HEK293 (cell line): ENCODE data around the gene A2ML1.

Experiments
- CTCF ChIA-PET: fragments of 350-600 bp; formaldehyde crosslinking; extraction: SDS; loops from one replicate; lab custom pipeline; 2021; ENCODE audit warnings: antibody characterized with exemption; lab: Yijun Ruan, JAX
- POLR2A ChIA-PET: fragments of 300-600 bp; formaldehyde crosslinking; extraction: SDS; loops from one replicate; lab custom pipeline; 2020; ENCODE audit warnings: antibody characterized with exemption, inconsistent platforms; lab: Yijun Ruan, JAX
- H3K27ac ChIP-seq: fragments of 200-500 bp; sonication (Bioruptor generic); 2 replicates; pipeline ENCODE4 v1.5.1; 2014; ENCODE audit warnings: low read depth, low read length, control low read depth, inconsistent platforms; ENCODE audit errors: extremely low read depth
- H3K36me3 ChIP-seq, 2 experiments: fragments of 200-500 bp in 1 of 2; sonication (Bioruptor generic) in 1 of 2; 1 replicate in 1 of 2; 2 replicates in 1 of 2; pipeline ENCODE4 v1.5.1; 2014 to 2017; ENCODE audit warnings: inconsistent platforms in 2 of 2, low read length in 2 of 2; ENCODE audit not compliant: control insufficient read depth in 2 of 2, insufficient read depth in 1 of 2
- H3K4me1 ChIP-seq: fragments of 200-500 bp; sonication (Bioruptor generic); 2 replicates; pipeline ENCODE4 v1.5.1; 2014; ENCODE audit warnings: mild to moderate bottlenecking, low read length, inconsistent platforms; ENCODE audit not compliant: control insufficient read depth, insufficient read depth
- H3K4me3 ChIP-seq: 2 replicates; pipeline ENCODE4 v1.5.1; 2011; ENCODE audit warnings: low read depth, mild to moderate bottlenecking, control low read depth, low read length, moderate library complexity
- H3K9me3 ChIP-seq: fragments of 200-500 bp; sonication (Bioruptor generic); 2 replicates; pipeline ENCODE4 v1.5.1; 2014; ENCODE audit warnings: low read depth, low read length, inconsistent platforms; ENCODE audit not compliant: control insufficient read depth, insufficient read depth
- GLI4 ChIP-seq: fragments of 450-650 bp; formaldehyde crosslinking; IDR thresholded peaks from 2 replicates; pipeline ENCODE4 v1.5.1; 2016; ENCODE audit warnings: missing biosample characterization, missing genetic modification characterization
- KLF1 ChIP-seq: fragments of 450-650 bp; formaldehyde crosslinking; IDR thresholded peaks from 2 replicates; pipeline ENCODE4 v1.5.1; 2016; ENCODE audit warnings: missing biosample characterization, missing genetic modification characterization
- ZNF175 ChIP-seq: fragments of 450-650 bp; formaldehyde crosslinking; IDR thresholded peaks from 2 replicates; pipeline ENCODE4 v1.5.1; 2016; ENCODE audit warnings: missing biosample characterization, missing genetic modification characterization
- ZNF19 ChIP-seq: fragments of 450-650 bp; formaldehyde crosslinking; IDR thresholded peaks from 2 replicates; pipeline ENCODE4; 2016; ENCODE audit warnings: missing biosample characterization, missing genetic modification characterization, low read depth
- ZNF248 ChIP-seq: fragments of 450-650 bp; formaldehyde crosslinking; IDR thresholded peaks from 2 replicates; pipeline ENCODE4 v1.5.1; 2017; ENCODE audit warnings: missing biosample characterization, missing genetic modification characterization
- ZNF274 ChIP-seq, 2 experiments: fragments of 200-500 bp in 1 of 2; fragments of 450-650 bp in 1 of 2; sonication (Bioruptor generic) in 1 of 2; formaldehyde crosslinking in 1 of 2; IDR thresholded peaks; 2 replicates each; pipeline versions ENCODE4 v1.5.1 to v1.6.1; 2014 to 2016; ENCODE audit warnings: borderline replicate concordance in 1 of 2, inconsistent platforms in 1 of 2, low read length in 1 of 2, missing biosample characterization in 1 of 2, missing genetic modification characterization in 1 of 2
- ZNF366 ChIP-seq: fragments of 450-650 bp; formaldehyde crosslinking; conservative IDR thresholded peaks from 2 replicates; pipeline ENCODE4 v1.5.1; 2016; ENCODE audit warnings: missing biosample characterization, missing genetic modification characterization
- TF ChIP-seq, protein P1 (sequence below): fragments of 450-650 bp; formaldehyde crosslinking; IDR thresholded peaks from 2 replicates; pipeline ENCODE4 v1.5.1; 2016; ENCODE audit warnings: missing biosample characterization, missing genetic modification characterization
- TF ChIP-seq, protein P2 (sequence below): fragments of 450-650 bp; formaldehyde crosslinking; IDR thresholded peaks from 2 replicates; pipeline ENCODE4; 2016; ENCODE audit warnings: missing biosample characterization, missing genetic modification characterization
- TF ChIP-seq, protein P3 (sequence below): fragments of 450-650 bp; formaldehyde crosslinking; IDR thresholded peaks from 2 replicates; pipeline ENCODE4 v1.5.1; 2016; ENCODE audit warnings: missing biosample characterization, missing genetic modification characterization
- TF ChIP-seq, protein P4 (sequence below): fragments of 450-650 bp; formaldehyde crosslinking; IDR thresholded peaks from 2 replicates; pipeline ENCODE4 v1.5.1; 2016; ENCODE audit warnings: missing biosample characterization, missing genetic modification characterization
- TF ChIP-seq, protein P5 (sequence below): fragments of 450-650 bp; formaldehyde crosslinking; IDR thresholded peaks from 2 replicates; pipeline ENCODE4 v1.5.1; 2017; ENCODE audit warnings: missing biosample characterization, mild to moderate bottlenecking, missing genetic modification characterization, moderate library complexity
- TF ChIP-seq, protein P6 (sequence below): fragments of 450-650 bp; formaldehyde crosslinking; IDR thresholded peaks from 2 replicates; pipeline ENCODE4 v1.5.1; 2016; ENCODE audit warnings: missing biosample characterization, missing genetic modification characterization

A2ML1 gene

DNA sequence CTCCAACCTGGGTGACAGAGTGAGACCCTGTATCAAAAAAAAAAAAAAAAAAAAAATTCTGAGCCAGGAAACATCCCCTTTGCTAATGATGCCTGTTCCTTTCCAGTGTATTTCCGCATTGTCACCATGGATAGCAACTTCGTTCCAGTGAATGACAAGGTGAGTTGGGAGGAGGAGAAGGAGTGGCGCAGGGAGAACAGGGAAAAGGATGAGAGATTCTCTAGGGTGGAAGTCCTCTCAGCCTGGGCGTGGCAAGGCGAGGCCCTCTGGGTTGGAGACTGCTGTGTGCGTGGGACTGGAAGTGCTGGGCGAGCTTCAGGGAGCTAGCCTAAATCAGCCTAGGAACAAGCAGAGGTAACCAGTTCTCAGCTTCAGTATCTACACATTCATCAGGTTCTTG is 7.2 kb downstream of the A2ML1 start:
- ChIA-PET POLR2A (interaction anchor here (0.7 kb wide), 1 partner anchor 12 kb away, joined by 6 read pairs; no protein-coding TSS in a partner anchor), CTCF (no interaction called here)
- no peak overlapping the region for H3K27ac ChIP-seq

DNA sequence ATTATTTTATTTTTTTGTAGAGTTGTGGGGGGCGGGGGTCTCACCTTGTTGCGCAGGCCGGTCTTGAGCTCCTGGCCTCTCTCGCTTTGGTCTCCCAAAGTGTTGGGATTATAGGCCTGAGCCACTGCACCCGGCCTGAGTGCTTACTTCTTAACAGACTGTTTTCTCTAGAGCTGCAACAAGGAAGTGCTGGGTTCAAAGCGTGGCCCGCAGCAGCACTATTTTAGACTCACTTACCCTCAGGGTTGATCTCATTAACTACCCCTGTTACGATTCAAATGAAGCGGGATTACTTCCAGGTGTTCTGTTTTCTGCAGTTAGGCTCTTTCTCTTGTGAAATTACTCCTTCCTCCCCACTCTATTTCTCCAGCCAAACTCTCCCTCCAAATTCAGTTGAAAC is 8.7 kb downstream of the A2ML1 start:
- CTCF ChIA-PET, result interaction anchor here (0.5 to 0.6 kb wide), 2 partner anchors 102 to 174 kb away, joined by 3 read pairs; no protein-coding TSS in a partner anchor
- H3K36me3 ChIP-seq, result no peaks in the 10 kb centered on the region
- H3K4me1 ChIP-seq, result no peaks in the 10 kb centered on the region
- POLR2A ChIA-PET, result no interaction called here
- H3K27ac ChIP-seq, result no peak overlapping the region
- TF ChIP-seq, protein P1, sequence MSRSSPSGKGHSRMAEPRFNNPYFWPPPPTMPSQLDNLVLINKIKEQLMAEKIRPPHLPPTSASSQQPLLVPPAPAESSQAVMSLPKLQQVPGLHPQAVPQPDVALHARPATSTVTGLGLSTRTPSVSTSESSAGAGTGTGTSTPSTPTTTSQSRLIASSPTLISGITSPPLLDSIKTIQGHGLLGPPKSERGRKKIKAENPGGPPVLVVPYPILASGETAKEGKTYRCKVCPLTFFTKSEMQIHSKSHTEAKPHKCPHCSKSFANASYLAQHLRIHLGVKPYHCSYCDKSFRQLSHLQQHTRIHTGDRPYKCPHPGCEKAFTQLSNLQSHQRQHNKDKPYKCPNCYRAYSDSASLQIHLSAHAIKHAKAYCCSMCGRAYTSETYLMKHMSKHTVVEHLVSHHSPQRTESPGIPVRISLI (tag by site-specific recombination), result no peak
- TF ChIP-seq ZNF274 (IDR thresholded peaks at IDR 0.05; ENCODE audit: low read length) (no peak), ZNF274 (tag by site-specific recombination; IDR thresholded peaks at IDR 0.05; ENCODE audit: borderline replicate concordance) (no peak), ZNF19 (tag by site-specific recombination) (no peak), ZNF175 (tag by site-specific recombination) (no peak), ZNF248 (tag by site-specific recombination) (no peak)
- TF ChIP-seq, protein P2, sequence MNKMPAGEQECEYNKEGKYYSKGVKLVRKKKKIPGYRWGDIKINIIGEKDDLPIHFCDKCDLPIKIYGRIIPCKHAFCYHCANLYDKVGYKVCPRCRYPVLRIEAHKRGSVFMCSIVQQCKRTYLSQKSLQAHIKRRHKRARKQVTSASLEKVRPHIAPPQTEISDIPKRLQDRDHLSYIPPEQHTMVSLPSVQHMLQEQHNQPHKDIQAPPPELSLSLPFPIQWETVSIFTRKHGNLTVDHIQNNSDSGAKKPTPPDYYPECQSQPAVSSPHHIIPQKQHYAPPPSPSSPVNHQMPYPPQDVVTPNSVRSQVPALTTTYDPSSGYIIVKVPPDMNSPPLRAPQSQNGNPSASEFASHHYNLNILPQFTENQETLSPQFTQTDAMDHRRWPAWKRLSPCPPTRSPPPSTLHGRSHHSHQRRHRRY (tag by site-specific recombination), result no peak
- H3K9me3 ChIP-seq, result no peaks in the 10 kb centered on the region
- H3K4me3 ChIP-seq, result no peak overlapping the region

More for the DNA sequence above, 7.2 kb downstream of the A2ML1 start:
- no peak overlapping the region for H3K4me3 ChIP-seq
- no peak for TF ChIP-seq GLI4 (tag by site-specific recombination)
- TF ChIP-seq, protein P3, sequence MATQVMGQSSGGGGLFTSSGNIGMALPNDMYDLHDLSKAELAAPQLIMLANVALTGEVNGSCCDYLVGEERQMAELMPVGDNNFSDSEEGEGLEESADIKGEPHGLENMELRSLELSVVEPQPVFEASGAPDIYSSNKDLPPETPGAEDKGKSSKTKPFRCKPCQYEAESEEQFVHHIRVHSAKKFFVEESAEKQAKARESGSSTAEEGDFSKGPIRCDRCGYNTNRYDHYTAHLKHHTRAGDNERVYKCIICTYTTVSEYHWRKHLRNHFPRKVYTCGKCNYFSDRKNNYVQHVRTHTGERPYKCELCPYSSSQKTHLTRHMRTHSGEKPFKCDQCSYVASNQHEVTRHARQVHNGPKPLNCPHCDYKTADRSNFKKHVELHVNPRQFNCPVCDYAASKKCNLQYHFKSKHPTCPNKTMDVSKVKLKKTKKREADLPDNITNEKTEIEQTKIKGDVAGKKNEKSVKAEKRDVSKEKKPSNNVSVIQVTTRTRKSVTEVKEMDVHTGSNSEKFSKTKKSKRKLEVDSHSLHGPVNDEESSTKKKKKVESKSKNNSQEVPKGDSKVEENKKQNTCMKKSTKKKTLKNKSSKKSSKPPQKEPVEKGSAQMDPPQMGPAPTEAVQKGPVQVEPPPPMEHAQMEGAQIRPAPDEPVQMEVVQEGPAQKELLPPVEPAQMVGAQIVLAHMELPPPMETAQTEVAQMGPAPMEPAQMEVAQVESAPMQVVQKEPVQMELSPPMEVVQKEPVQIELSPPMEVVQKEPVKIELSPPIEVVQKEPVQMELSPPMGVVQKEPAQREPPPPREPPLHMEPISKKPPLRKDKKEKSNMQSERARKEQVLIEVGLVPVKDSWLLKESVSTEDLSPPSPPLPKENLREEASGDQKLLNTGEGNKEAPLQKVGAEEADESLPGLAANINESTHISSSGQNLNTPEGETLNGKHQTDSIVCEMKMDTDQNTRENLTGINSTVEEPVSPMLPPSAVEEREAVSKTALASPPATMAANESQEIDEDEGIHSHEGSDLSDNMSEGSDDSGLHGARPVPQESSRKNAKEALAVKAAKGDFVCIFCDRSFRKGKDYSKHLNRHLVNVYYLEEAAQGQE, result peak; percentile 89
- TF ChIP-seq, protein P4, sequence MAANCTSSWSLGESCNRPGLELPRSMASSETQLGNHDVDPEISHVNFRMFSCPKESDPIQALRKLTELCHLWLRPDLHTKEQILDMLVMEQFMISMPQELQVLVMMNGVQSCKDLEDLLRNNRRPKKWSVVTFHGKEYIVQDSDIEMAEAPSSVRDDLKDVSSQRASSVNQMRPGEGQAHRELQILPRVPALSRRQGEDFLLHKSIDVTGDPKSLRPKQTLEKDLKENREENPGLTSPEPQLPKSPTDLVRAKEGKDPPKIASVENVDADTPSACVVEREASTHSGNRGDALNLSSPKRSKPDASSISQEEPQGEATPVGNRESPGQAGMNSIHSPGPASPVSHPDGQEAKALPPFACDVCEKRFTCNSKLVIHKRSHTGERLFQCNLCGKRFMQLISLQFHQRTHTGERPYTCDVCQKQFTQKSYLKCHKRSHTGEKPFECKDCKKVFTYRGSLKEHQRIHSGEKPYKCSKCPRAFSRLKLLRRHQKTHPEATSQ, result no peak
- TF ChIP-seq ZNF366 (tag by site-specific recombination), result no peak
- TF ChIP-seq, protein P5, sequence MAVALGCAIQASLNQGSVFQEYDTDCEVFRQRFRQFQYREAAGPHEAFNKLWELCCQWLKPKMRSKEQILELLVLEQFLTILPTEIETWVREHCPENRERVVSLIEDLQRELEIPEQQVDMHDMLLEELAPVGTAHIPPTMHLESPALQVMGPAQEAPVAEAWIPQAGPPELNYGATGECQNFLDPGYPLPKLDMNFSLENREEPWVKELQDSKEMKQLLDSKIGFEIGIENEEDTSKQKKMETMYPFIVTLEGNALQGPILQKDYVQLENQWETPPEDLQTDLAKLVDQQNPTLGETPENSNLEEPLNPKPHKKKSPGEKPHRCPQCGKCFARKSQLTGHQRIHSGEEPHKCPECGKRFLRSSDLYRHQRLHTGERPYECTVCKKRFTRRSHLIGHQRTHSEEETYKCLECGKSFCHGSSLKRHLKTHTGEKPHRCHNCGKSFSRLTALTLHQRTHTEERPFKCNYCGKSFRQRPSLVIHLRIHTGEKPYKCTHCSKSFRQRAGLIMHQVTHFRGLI (tag by site-specific recombination), result no peak
- TF ChIP-seq, protein P6, sequence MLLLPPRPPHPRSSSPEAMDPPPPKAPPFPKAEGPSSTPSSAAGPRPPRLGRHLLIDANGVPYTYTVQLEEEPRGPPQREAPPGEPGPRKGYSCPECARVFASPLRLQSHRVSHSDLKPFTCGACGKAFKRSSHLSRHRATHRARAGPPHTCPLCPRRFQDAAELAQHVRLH, result no peak
- TF ChIP-seq KLF1 (tag by site-specific recombination), result peak; percentile 30; the same call in 1 of the 2 replicates
- TF ChIP-seq, all 188 proteins: peak for 2
- Histone ChIP-seq H3K4me1 (no peaks in the 10 kb centered on the region), H3K9me3 (no peaks in the 10 kb centered on the region), H3K36me3 (no peaks in the 10 kb centered on the region)
